Measurements from ENCODE around the gene DIP2C. TPM values are rescaled to one million over a fixed set of nuclear protein-coding genes. Genes with fewer than 3 reads are reported as not detected.
"Not testable (repeated sequence)": the region's sequence is repeated elsewhere in the genome, so short reads cannot be mapped to it uniquely, and the experiment has no call there.

DIP2C gene
- total RNA-seq, 3 donors from 2014 or later, result 0.20 to 0.27 (median 0.26) TPM

DNA sequence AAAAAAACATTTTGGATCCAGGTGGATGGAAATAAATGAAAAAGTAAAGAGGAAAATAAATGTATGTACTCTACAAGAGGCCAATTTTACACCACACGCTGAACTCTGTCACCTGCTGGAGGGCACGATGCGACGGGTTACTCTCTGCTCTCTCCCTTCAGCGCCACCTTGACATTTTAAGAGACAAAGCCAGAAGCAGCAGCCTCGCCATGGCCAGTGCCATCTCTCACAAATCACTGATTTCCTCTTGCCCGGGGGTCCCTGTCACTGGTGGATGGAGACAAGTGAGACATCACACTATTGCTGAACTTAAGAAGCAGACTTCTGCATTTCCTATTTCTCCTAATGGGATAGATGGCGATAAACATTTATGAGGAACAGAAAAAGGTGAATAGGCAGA lies 364.2 kb downstream of the DIP2C start:
- Mint-ChIP-seq H3K9me3 (no peaks in the 10 kb centered on the region), H3K36me3 (ENCODE audit: insufficient read depth) (peaks cover 6% of the 10 kb centered on the region), H3K4me1 (ENCODE audit: low read depth) (peaks cover 29% of the 10 kb centered on the region), H3K27me3 (ENCODE audit: low read depth) (no peaks in the 10 kb centered on the region), H3K4me3 (no peak overlapping the region)
- DNase-seq (no peak), ATAC-seq (no peak)

DNA sequence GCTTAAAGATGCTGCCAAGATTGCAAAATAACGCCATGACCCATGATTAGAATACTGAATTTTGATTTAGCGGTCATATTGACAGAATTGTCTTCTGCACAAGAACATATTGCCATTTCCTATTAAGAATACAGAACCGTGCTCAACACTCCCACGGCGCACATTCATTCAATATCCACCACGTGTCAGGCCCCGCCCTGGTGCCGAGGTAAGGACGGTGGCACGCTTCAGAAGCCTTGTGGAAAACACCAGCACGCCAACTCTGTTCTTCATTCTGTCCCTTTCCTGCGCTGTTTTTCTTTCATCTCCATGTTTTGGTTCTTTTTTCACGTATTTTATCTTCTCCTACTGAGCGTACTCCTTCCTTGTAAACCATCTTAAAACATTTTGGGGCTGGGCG lies 364.9 kb downstream of the DIP2C start:
- peaks cover 23% of the 10 kb centered on the region for H3K4me1 Mint-ChIP-seq (ENCODE audit: low read depth)
- H3K27me3 Mint-ChIP-seq (ENCODE audit: low read depth), result no peaks in the 10 kb centered on the region
- DNase-seq (no peak), ATAC-seq (no peak)
- no peak overlapping the region for H3K4me3 Mint-ChIP-seq
- peaks cover 6% of the 10 kb centered on the region for H3K36me3 Mint-ChIP-seq (ENCODE audit: insufficient read depth)
- H3K9me3 Mint-ChIP-seq, result no peaks in the 10 kb centered on the region

DNA sequence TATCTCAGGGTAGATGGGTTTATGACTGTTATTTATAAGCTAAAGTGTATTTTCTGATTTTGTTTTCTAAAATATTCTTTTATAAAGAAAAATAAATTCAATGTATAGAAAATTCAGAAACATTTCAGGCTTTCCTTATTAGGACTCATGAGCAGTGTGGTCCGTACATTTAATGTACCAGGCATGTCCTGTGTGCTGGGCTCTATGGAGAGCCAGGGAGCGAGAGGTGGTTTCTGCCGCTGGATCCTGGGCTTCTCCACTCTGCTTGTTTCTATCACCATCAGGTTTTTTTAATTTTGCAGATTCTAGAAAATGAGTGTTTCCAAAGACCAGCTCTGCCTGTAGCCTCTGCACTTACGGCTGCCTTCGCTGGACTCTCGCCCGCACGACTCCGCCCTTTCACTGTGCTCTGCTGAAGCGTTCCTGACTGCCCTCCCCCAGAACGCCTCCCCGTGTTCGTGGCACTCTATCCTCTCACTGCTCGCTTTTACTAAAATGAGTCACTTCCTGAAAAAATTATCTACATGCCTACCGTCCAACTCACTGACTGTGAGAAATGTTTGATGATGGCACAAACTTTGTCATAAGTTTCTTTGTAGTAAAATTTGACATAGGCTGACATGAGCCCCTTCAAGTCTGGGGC lies 365.7 kb downstream of the DIP2C start:
- ATAC-seq, result peak; percentile 84 to 98
- Mint-ChIP-seq H3K4me3 (peak overlapping the region; percentile 51), H3K9me3 (no peaks in the 10 kb centered on the region)

DNA sequence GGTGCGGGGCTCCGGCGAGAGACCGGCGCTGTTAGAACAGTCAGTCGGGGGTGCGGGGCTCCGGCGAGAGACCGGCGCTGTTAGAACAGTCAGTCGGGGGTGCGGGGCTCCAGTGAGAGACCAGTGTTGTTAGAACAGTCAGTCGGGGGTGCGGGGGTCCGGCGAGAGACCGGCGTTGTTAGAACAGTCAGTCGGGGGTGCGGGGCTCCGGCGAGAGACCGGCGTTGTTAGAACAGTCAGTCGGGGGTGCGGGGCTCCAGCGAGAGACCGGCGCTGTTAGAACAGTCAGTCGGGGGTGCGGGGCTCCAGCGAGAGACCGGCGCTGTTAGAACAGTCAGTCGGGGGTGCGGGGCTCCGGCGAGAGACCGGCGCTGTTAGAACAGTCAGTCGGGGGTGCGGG lies 366.4 kb downstream of the DIP2C start:
- peaks cover 16% of the 10 kb centered on the region for H3K4me1 Mint-ChIP-seq (ENCODE audit: low read depth)
- not testable (repeated sequence) for H3K9me3 Mint-ChIP-seq; ATAC-seq; DNase-seq; H3K4me3 Mint-ChIP-seq; H3K27me3 Mint-ChIP-seq (ENCODE audit: low read depth); H3K36me3 Mint-ChIP-seq (ENCODE audit: insufficient read depth)

More for the DNA sequence above, 365.7 kb downstream of the DIP2C start:
- H3K27me3 Mint-ChIP-seq (ENCODE audit: low read depth), result no peaks in the 10 kb centered on the region
- H3K4me1 Mint-ChIP-seq (ENCODE audit: low read depth), result peaks cover 18% of the 10 kb centered on the region
- H3K36me3 Mint-ChIP-seq (ENCODE audit: insufficient read depth), result peaks cover 6% of the 10 kb centered on the region
- DNase-seq, result peak; percentile 27

DNA sequence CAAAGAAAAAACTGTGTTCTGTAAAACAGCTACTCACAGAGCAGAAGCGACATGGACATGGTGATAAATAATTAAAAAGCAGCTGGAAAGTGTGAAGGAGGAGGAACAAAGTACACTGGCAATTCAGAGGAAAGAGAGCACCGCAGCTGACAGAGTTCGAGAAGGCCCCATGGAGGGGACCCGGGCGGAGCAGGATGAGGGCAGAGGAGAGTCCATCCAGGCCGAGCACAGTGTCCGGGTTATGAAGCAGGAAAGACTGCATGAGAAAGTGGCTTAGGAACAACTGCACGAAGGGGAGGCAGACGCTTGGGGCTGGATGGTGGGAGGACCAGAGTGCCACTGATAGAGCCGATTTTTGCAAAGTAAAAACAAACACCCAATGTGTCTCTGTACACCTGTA lies 368.7 kb downstream of the DIP2C start:
- Mint-ChIP-seq H3K4me1 (ENCODE audit: low read depth) (peaks cover 27% of the 10 kb centered on the region), H3K4me3 (no peak overlapping the region), H3K27me3 (ENCODE audit: low read depth) (no peaks in the 10 kb centered on the region), H3K36me3 (ENCODE audit: insufficient read depth) (peaks cover 4% of the 10 kb centered on the region), H3K9me3 (no peaks in the 10 kb centered on the region)
- DNase-seq (no peak), ATAC-seq (no peak)

DNA sequence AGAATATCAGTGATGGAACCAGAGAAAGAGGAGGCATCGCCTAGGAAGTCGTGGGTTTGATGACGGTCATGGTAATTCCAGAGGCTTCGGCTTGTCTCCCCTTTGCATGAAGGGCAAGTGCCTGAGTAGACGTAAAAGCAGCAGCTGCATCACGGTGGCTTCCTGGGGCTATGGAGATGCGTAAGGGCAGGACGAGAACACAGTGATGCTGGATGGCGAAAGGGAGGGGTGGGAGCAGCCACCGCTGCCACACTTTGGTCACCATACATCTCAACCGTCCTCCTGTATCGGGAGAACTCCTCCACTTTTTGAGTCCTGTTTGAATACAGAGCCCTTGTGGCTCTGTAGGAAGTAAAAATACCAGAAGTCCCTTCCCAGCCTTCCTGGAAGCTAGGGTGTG lies 371.5 kb downstream of the DIP2C start:
- H3K9me3 Mint-ChIP-seq, result no peaks in the 10 kb centered on the region
- no peaks in the 10 kb centered on the region for H3K27me3 Mint-ChIP-seq (ENCODE audit: low read depth)
- H3K4me1 Mint-ChIP-seq (ENCODE audit: low read depth), result peaks cover 27% of the 10 kb centered on the region
- H3K36me3 Mint-ChIP-seq (ENCODE audit: insufficient read depth), result peaks cover 4% of the 10 kb centered on the region
- no peak overlapping the region for H3K4me3 Mint-ChIP-seq
- ATAC-seq, result no peak
- no peak for DNase-seq

DNA sequence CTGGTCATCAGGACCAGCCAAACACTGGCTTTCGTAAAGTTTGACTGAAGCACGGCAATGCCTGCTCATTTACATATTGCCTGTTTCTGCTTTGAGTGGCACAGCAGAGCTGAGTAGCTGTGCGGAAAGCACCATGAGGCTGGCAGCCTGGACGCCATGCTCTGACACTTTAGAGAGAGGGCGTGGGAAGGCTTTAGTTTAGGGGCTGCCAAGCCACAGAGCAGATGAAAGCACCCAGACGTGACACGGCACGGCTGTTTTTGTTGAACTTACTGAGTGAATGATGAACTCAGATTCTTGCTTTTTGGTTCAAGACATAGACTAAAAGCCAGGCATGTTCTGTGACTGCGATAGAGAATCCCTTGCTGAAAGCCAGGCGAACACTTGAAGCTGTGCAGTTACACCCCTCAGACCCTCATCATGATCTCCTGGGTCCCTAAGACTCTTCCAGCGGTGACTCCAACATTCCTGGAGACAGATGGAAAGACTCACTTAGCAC lies 372.1 kb downstream of the DIP2C start:
- Mint-ChIP-seq H3K9me3 (no peaks in the 10 kb centered on the region), H3K36me3 (ENCODE audit: insufficient read depth) (peaks cover 4% of the 10 kb centered on the region), H3K27me3 (ENCODE audit: low read depth) (no peaks in the 10 kb centered on the region), H3K4me3 (no peak overlapping the region), H3K4me1 (ENCODE audit: low read depth) (peaks cover 27% of the 10 kb centered on the region)
- peak; percentile 92 to 95 for ATAC-seq
- DNase-seq, result peak; percentile 24

DNA sequence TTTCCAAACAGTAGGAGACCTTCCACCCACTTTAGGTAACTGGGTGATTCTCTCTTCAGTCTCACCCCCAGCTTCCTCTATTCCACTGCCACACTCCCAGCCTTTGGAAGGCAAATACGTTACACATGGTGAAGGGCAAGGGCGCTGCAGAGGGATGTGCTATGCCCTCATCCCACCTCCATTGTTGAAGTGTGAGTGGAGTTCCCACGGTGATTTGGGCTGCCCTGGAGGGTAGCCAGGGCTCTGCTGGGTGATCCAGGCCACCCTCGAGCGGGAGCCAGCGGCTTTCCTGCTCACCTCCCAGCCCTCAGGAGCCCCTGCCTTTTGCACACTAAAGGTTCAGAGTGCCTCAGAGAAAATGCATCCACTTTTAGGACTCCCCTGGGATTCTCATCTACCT lies 373.1 kb downstream of the DIP2C start:
- Mint-ChIP-seq H3K4me1 (ENCODE audit: low read depth) (peaks cover 28% of the 10 kb centered on the region), H3K4me3 (no peak overlapping the region), H3K27me3 (ENCODE audit: low read depth) (peaks cover 2% of the 10 kb centered on the region), H3K9me3 (no peaks in the 10 kb centered on the region), H3K36me3 (ENCODE audit: insufficient read depth) (peaks cover 4% of the 10 kb centered on the region)
- DNase-seq (no peak), ATAC-seq (no peak)

DNA sequence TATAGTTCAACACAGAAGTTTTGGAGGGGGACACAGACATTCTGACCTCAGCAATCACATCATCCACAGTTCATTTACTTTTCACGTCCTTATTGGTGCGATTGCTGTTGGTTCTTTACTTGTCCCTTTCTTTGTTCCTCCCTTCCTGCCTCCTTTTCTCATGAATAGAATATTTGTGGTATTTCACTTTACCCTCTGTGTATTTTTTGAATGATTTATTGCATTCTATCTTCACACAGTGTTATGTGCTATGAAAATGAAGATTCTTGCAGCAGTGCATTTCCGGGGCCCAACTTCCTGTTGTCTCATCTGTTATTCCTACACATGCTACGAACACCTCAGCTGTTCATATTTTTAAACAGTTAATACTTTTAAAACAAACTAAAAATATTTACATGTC lies 374.6 kb downstream of the DIP2C start:
- ATAC-seq, result no peak

DNA sequence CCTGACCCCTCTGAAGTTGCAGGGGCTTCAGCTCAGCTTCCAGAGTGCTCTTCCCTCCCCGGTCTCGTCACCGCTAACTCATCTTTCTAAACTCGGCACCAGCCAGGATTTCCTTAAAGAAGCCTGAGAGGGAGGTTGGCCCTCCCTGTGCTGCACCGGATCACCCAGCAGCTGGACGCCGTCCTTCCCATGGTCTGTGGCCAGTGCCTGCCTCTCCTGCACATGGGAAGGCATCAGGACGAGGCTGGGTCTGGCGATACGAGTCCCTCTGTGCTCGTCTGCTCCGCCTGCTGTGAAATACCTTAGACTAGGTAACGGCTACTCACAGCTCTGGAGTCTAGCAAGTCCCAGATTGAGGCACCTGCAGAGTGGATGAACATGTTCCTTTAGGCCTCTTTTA lies 375.1 kb downstream of the DIP2C start:
- DNase-seq, result no peak
- no peak overlapping the region for H3K4me3 Mint-ChIP-seq

More for the DNA sequence above, 374.6 kb downstream of the DIP2C start:
- Mint-ChIP-seq H3K4me1 (ENCODE audit: low read depth) (peaks cover 28% of the 10 kb centered on the region), H3K9me3 (no peaks in the 10 kb centered on the region), H3K4me3 (no peak overlapping the region), H3K36me3 (ENCODE audit: insufficient read depth) (peaks cover 5% of the 10 kb centered on the region), H3K27me3 (ENCODE audit: low read depth) (peaks cover 2% of the 10 kb centered on the region)
- no peak for DNase-seq

DNA sequence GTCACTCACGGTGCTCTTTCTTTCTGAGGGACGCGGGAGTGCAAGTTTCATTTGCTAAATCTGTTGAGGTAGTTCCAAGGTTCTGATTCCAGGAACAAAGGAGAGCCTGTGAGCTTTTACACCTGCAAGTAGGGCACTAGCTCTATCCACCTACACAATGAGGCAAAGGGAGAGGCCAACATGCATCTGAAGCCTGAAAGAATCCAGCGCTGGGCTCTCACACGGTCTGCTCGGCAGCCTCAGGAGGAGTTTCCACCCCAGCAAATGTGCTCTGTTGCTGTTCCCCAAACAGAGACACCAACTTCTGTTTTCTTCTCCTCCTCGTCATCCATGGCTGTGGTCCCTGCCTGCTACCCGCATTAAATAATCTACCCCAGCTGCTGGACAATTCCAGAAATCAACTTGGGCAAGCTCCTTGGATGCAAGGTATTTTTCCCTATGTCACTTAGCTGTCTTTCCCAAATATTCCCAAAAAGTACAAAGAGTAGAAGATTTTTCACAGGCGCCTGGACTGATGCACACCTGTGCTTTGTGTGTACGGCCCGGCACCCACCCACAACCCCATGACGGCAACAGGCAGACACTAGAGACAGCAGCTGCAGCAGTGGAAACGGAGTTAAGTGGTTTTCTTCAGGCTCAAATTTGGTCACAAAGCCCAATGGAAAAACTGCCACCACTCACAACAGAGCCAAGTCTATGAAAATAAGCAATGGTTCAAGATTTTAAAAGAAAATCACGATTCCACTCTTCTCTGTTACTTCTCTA lies 377.4 kb downstream of the DIP2C start:
- DNase-seq, result no peak
- H3K9me3 Mint-ChIP-seq, result no peaks in the 10 kb centered on the region
- peaks cover 2% of the 10 kb centered on the region for H3K27me3 Mint-ChIP-seq (ENCODE audit: low read depth)
- ATAC-seq, result no peak
- H3K4me1 Mint-ChIP-seq (ENCODE audit: low read depth), result peaks cover 25% of the 10 kb centered on the region
- H3K36me3 Mint-ChIP-seq (ENCODE audit: insufficient read depth), result peaks cover 6% of the 10 kb centered on the region
- H3K4me3 Mint-ChIP-seq, result peak overlapping the region; percentile 26

More for the DNA sequence above, 375.1 kb downstream of the DIP2C start:
- Mint-ChIP-seq H3K9me3 (no peaks in the 10 kb centered on the region), H3K36me3 (ENCODE audit: insufficient read depth) (peaks cover 5% of the 10 kb centered on the region), H3K27me3 (ENCODE audit: low read depth) (peaks cover 2% of the 10 kb centered on the region), H3K4me1 (ENCODE audit: low read depth) (peaks cover 28% of the 10 kb centered on the region)
- ATAC-seq, result no peak

DNA sequence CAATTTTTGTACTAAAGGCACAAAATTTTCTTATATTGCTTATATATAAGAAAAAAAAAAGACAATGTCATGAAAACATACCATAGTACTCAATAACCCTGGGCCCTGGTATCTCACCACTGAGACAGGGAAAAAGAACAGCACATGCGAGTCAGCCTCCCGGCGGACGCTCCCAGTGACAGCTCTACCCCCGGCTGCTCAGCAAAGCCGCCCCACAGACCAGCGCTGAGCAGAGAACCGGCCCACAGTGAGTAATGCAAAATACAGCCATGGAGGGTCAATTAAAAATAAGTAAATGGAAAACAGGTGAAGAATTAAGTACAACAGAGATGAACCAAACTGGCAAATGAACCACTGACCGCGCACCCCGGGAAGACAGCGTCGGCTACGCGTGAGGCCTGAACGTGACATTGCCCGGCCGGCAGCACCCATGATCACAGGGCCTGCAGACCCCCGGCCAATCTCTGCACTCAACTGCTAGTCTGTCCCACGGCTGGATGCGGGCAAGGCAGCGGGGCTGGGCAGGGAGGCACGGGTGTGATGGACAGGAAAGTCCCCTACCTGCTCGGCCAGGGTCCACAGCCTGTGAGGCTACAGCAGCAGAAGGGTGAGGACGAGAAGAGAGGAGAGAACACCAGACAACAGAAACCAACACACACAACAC lies 378.4 kb downstream of the DIP2C start:
- DNase-seq (no peak), ATAC-seq (no peak)
- H3K36me3 Mint-ChIP-seq (ENCODE audit: insufficient read depth), result peaks cover 6% of the 10 kb centered on the region
- H3K27me3 Mint-ChIP-seq (ENCODE audit: low read depth), result peaks cover 2% of the 10 kb centered on the region
- H3K9me3 Mint-ChIP-seq, result no peaks in the 10 kb centered on the region
- no peak overlapping the region for H3K4me3 Mint-ChIP-seq
- peaks cover 24% of the 10 kb centered on the region for H3K4me1 Mint-ChIP-seq (ENCODE audit: low read depth)

DNA sequence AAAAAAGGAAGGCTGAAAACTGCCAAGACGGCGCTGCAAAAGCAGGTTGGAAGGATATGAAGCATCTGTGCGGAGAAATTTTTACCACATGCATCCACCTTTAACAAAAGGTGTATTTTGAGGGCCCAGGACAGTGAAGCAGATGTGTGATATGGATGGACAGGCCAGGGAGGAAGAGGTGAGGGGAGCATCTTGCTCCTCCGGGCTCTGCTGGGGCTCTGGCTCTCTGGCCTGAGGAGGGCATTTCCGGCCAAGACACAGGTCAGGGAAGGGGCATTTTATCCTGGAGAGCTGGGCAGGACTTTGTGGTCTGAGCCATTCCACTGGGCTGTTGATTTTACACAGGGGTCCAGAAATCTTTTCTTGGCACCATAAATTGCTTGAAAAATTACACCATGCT lies 379.1 kb downstream of the DIP2C start:
- peaks cover 19% of the 10 kb centered on the region for H3K4me1 Mint-ChIP-seq (ENCODE audit: low read depth)
- no peak overlapping the region for H3K4me3 Mint-ChIP-seq
- no peaks in the 10 kb centered on the region for H3K9me3 Mint-ChIP-seq
- H3K36me3 Mint-ChIP-seq (ENCODE audit: insufficient read depth), result peaks cover 6% of the 10 kb centered on the region
- peaks cover 2% of the 10 kb centered on the region for H3K27me3 Mint-ChIP-seq (ENCODE audit: low read depth)
- DNase-seq, result no peak
- no peak for ATAC-seq

DNA sequence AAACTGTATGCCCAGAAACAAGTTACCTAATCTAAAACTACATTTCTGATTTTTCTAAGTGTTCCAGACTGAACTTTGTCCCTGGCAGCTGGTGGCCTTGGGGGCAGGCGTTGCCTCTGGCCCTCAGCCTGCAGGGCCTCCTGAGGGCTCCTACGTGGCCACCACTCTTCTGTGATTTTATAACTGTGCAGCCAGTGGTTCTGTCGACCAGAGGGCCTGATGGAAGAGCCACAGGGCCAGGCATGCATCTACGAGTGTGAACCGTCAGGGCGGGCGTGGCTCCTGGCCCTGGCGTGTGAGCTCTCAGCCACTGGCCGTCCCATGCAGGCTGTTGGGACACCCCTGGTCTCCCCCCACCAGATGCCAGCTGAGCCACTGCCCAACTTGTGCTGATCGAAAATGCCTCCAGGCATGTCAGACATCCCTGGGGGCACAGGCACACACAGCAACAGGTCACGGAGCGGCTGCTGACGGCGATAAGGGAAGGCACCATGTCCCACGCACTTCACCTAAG lies 380.8 kb downstream of the DIP2C start:
- peaks cover 7% of the 10 kb centered on the region for H3K4me1 Mint-ChIP-seq (ENCODE audit: low read depth)
- ATAC-seq, result no peak
- no peak for DNase-seq
- no peak overlapping the region for H3K4me3 Mint-ChIP-seq
- no peaks in the 10 kb centered on the region for H3K9me3 Mint-ChIP-seq
- peaks cover 2% of the 10 kb centered on the region for H3K27me3 Mint-ChIP-seq (ENCODE audit: low read depth)
- peaks cover 7% of the 10 kb centered on the region for H3K36me3 Mint-ChIP-seq (ENCODE audit: insufficient read depth)
